ENCODE data around the gene MRM3.
"Not testable (repeated sequence)": the region's sequence is repeated elsewhere in the genome, so short reads cannot be mapped to it uniquely, and the experiment has no call there.

- TF ChIP-seq FOS (IDR thresholded peaks at IDR 0.05; ENCODE audit: low read depth, low read length); CTCF (conservative IDR thresholded peaks at IDR 0.05; ENCODE audit: low read depth, low read length); CEBPB (IDR thresholded peaks at IDR 0.05; ENCODE audit: low read depth, low read length); SMC3 (IDR thresholded peaks at IDR 0.05; ENCODE audit: low read depth, low read length); RAD21 (IDR thresholded peaks at IDR 0.05; ENCODE audit: low read length); POLR2A (IDR thresholded peaks at IDR 0.05; ENCODE audit: low read depth, low read length); MXI1 (IDR thresholded peaks at IDR 0.05; ENCODE audit: borderline replicate concordance, low read depth, low read length): not testable (repeated sequence)
Observed at GRCh38 chr17:748604-749003, 33.5 kb upstream of the MRM3 start.

Measured in IMR-90 (cell line).